ENCODE data around the gene ACP1.

Gene ACP1

GRCh38 chr2:264493-265468 lies at the start of gene ACP1:
Gene ACP1 (plus strand): TSS chr2:264947. CDS start chr2:264965, 18 bp downstream.
- DNase-seq: peak; percentile 88 to 94

GRCh38 chr2:216068-216467 lies 48.7 kb upstream of the ACP1 start:
- no peak for DNase-seq

- no peak for DNase-seq
These were observed 41.3 kb upstream of the ACP1 start for GRCh38 chr2:223451-223850.

GRCh38 chr2:223971-224760 lies 40.6 kb upstream of the ACP1 start:
- no peak for DNase-seq

- no peak for DNase-seq
These were observed 36.6 kb upstream of the ACP1 start for GRCh38 chr2:228115-228514.

GRCh38 chr2:228518-229278 lies 36.0 kb upstream of the ACP1 start:
- DNase-seq: no peak

- no peak for DNase-seq
These were observed 33.1 kb upstream of the ACP1 start for GRCh38 chr2:231521-232185.

GRCh38 chr2:233030-233429 lies 31.7 kb upstream of the ACP1 start:
- no peak for DNase-seq

- no peak for DNase-seq
These were observed 30.3 kb upstream of the ACP1 start for GRCh38 chr2:234421-234820.

GRCh38 chr2:236993-237539 lies 27.7 kb upstream of the ACP1 start:
- DNase-seq: no peak

GRCh38 chr2:237878-238277 lies 26.9 kb upstream of the ACP1 start:
- DNase-seq: no peak

GRCh38 chr2:238431-238830 lies 26.3 kb upstream of the ACP1 start:
- DNase-seq: no peak

GRCh38 chr2:238869-239268 lies 25.9 kb upstream of the ACP1 start:
- no peak for DNase-seq

GRCh38 chr2:244547-244946 lies 20.2 kb upstream of the ACP1 start:
- no peak for DNase-seq

- peak; percentile 44 to 46 for DNase-seq
These were observed 18.1 kb upstream of the ACP1 start for GRCh38 chr2:246489-247144.

- DNase-seq: no peak
These were observed 16.0 kb upstream of the ACP1 start for GRCh38 chr2:248724-249123.

GRCh38 chr2:249538-250042 lies 15.2 kb upstream of the ACP1 start:
- no peak for DNase-seq

GRCh38 chr2:252001-252602 lies 12.6 kb upstream of the ACP1 start:
- DNase-seq: no peak

- DNase-seq: no peak
These were observed 11.5 kb upstream of the ACP1 start for GRCh38 chr2:253202-253638.

GRCh38 chr2:254241-254640 lies 10.5 kb upstream of the ACP1 start:
- DNase-seq: no peak

- DNase-seq: no peak
These were observed 9.6 kb upstream of the ACP1 start for GRCh38 chr2:255195-255594.
